Body of pancreas (tissue), 4 donors: ENCODE data around the gene ZNF235.
"Not testable (repeated sequence)": the region's sequence is repeated elsewhere in the genome, so short reads cannot be mapped to it uniquely, and the experiment has no call there.

Experiments
- POLR2A ChIP-seq, 3 donors: fragments of 450-650 bp; IDR thresholded peaks; one replicate each; pipeline ENCODE4 v1.6.1; 2016; ENCODE audit warnings: antibody characterized with exemption in 3 of 3, mild to moderate bottlenecking in 2 of 3
- TF ChIP-seq, protein P1 (sequence below), 7 experiments: fragments of 450-650 bp in 4 of 7; fragments of 200-600 bp in 3 of 7; sonication (generic) in 3 of 7; IDR thresholded peaks; one replicate each; pipeline ENCODE4 v1.5.1; 2016 to 2019; ENCODE audit warnings: antibody characterized with exemption in 7 of 7

DNA sequence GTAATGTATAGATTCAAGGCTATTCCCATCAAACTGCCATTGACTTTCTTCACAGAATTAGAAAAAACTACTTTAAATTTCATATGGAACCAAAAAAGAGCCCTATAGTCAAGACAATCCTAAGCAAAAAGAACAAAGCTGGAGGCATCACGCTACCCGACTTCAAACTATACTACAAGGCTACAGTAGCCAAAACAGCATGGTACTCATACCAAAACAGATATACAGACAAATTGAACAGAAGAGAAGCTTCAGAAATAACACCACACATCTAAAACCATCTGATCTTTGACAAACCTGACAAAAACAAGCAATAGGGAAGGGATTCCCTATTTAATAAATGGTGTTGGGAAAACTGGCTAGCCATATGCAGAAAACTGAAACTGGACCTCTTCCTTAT is 52.5 kb downstream of the ZNF235 start:
- TF ChIP-seq, protein P1, sequence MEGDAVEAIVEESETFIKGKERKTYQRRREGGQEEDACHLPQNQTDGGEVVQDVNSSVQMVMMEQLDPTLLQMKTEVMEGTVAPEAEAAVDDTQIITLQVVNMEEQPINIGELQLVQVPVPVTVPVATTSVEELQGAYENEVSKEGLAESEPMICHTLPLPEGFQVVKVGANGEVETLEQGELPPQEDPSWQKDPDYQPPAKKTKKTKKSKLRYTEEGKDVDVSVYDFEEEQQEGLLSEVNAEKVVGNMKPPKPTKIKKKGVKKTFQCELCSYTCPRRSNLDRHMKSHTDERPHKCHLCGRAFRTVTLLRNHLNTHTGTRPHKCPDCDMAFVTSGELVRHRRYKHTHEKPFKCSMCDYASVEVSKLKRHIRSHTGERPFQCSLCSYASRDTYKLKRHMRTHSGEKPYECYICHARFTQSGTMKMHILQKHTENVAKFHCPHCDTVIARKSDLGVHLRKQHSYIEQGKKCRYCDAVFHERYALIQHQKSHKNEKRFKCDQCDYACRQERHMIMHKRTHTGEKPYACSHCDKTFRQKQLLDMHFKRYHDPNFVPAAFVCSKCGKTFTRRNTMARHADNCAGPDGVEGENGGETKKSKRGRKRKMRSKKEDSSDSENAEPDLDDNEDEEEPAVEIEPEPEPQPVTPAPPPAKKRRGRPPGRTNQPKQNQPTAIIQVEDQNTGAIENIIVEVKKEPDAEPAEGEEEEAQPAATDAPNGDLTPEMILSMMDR (IDR thresholded peaks at IDR 0.05): not testable (repeated sequence)
- not testable (repeated sequence) for TF ChIP-seq POLR2A (IDR thresholded peaks at IDR 0.05)
